ENCODE data around the gene KPNA1.

KPNA1 gene

DNA sequence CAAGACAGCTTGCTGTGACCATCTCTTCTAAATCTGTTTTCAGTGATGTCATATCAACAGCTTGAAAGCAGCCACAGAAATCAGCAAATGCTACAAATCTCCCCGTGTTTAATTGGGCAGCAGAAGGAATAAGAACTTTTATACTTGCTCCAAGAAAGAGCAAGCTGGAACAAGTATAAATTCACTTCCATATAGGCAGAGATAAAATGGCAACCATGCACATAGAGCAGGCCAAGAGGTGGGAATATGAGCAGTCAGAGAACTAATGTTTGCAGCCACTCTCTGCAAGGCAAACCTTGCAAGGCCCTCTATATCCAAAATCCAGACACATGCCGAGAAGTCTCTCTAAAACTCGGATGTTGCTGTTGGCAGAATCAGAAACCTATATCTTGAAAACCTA, 33.3 kb upstream of the KPNA1 start:
- no peak for DNase-seq (ENCODE audit: low read depth, low spot score)
- ChIA-PET POLR2A (interaction anchor here (1.4 kb wide), 1 partner anchor 14 kb away, joined by 4 read pairs; no protein-coding TSS in a partner anchor), CTCF (interaction anchor here (1.1 to 1.5 kb wide), 2 partner anchors 131 to 155 kb away, joined by 3 to 4 read pairs; no protein-coding TSS in a partner anchor)
- TF ChIP-seq, protein P1, sequence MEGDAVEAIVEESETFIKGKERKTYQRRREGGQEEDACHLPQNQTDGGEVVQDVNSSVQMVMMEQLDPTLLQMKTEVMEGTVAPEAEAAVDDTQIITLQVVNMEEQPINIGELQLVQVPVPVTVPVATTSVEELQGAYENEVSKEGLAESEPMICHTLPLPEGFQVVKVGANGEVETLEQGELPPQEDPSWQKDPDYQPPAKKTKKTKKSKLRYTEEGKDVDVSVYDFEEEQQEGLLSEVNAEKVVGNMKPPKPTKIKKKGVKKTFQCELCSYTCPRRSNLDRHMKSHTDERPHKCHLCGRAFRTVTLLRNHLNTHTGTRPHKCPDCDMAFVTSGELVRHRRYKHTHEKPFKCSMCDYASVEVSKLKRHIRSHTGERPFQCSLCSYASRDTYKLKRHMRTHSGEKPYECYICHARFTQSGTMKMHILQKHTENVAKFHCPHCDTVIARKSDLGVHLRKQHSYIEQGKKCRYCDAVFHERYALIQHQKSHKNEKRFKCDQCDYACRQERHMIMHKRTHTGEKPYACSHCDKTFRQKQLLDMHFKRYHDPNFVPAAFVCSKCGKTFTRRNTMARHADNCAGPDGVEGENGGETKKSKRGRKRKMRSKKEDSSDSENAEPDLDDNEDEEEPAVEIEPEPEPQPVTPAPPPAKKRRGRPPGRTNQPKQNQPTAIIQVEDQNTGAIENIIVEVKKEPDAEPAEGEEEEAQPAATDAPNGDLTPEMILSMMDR (IDR thresholded peaks at IDR 0.05; ENCODE audit: insufficient read depth, low read length, missing control alignments) = no peak
- no peak overlapping the region for H3K4me3 ChIP-seq (ENCODE audit: low read depth, low read length)

DNA sequence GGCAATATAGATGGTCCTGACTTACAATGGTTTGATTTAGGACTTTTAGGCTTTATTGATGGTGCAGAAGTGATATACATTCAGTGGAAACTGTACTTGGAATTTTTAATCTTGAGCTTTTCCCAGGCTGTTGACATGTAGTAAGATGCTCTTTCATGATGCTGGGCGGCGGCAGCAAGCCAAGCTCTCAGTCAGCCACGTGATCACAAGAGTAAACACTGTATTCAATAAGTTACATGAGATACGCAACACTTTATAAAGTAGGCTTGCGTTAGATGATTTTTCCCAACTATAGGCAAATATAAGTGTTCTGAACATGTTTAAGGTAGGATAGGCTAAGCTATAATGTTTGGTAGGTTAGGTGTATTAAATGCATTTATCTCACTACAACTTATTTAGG, 31.4 kb upstream of the KPNA1 start:
- CTCF ChIA-PET = interaction anchor here (1.0 to 1.4 kb wide), 2 partner anchors 14 to 133 kb away, joined by 3 to 5 read pairs; no protein-coding TSS in a partner anchor
- no peak overlapping the region for H3K4me3 ChIP-seq (ENCODE audit: low read depth, low read length)
- DNase-seq (ENCODE audit: low read depth, low spot score) = no peak
- TF ChIP-seq, protein P1 (IDR thresholded peaks at IDR 0.05; ENCODE audit: insufficient read depth, low read length, missing control alignments) = no peak
- POLR2A ChIA-PET = no interaction called here

GRCh38 chr3:122538956-122539490, 24.3 kb upstream of the KPNA1 start:
- no peak for DNase-seq (ENCODE audit: low read depth, low spot score)
- TF ChIP-seq, protein P1 (IDR thresholded peaks at IDR 0.05; ENCODE audit: insufficient read depth, low read length, missing control alignments) = no peak
- ChIA-PET CTCF (interaction anchor here (0.5 kb wide), 1 partner anchor 15 kb away, joined by 3 read pairs; no protein-coding TSS in a partner anchor), POLR2A (no interaction called here)
- no peak overlapping the region for H3K4me3 ChIP-seq (ENCODE audit: low read depth, low read length)

- TF ChIP-seq, protein P1 (IDR thresholded peaks at IDR 0.05; ENCODE audit: insufficient read depth, low read length, missing control alignments) = no peak
- no peak for DNase-seq (ENCODE audit: low read depth, low spot score)
- CTCF ChIA-PET = interaction anchor here (1.2 kb wide), 1 partner anchor 23 kb away, joined by 3 read pairs; no protein-coding TSS in a partner anchor
- H3K4me3 ChIP-seq (ENCODE audit: low read depth, low read length) = no peak overlapping the region
- POLR2A ChIA-PET = no interaction called here
These were observed 21.9 kb upstream of the KPNA1 start for GRCh38 chr3:122536632-122537001.

GRCh38 chr3:122535964-122536631, 21.4 kb upstream of the KPNA1 start:
- no peak overlapping the region for H3K4me3 ChIP-seq (ENCODE audit: low read depth, low read length)
- TF ChIP-seq, protein P1 (IDR thresholded peaks at IDR 0.05; ENCODE audit: insufficient read depth, low read length, missing control alignments) = no peak
- CTCF ChIA-PET = interaction anchor here (1.2 kb wide), 1 partner anchor 24 kb away, joined by 3 read pairs; no protein-coding TSS in a partner anchor
- no peak for DNase-seq (ENCODE audit: low read depth, low spot score)
- POLR2A ChIA-PET = no interaction called here

DNA sequence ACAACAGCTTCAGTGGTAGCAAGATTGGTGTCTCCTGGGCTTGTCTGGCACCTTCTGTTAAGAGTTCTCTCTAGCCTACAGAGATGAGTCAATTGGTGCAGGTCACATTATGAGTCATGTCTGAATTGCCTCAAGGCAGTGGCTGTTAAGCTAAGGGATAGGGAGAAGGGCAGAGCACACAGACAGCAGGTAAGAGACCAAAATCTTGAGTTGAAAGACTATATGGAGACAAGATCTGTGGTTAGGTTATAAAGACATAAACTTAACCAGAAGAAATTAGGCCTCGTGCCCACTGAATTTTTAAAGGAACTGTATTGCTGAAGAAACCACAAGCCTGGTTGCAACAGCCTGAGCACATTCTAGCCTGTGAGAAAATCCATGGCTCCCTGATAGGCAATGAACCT, 19.2 kb upstream of the KPNA1 start:
- CTCF ChIA-PET = interaction anchor here (1.0 to 2.2 kb wide), 3 partner anchors 26 to 145 kb away, joined by 3 to 7 read pairs (median 7); no protein-coding TSS in a partner anchor
- TF ChIP-seq, protein P1 (IDR thresholded peaks at IDR 0.05; ENCODE audit: insufficient read depth, low read length, missing control alignments) = no peak
- POLR2A ChIA-PET = interaction anchor here (0.7 kb wide), 1 partner anchor 14 kb away, joined by 4 read pairs; no protein-coding TSS in a partner anchor
- DNase-seq (ENCODE audit: low read depth, low spot score) = no peak
- no peak overlapping the region for H3K4me3 ChIP-seq (ENCODE audit: low read depth, low read length)

Data from AG04449 (cell line).